Natural killer cell (primary cell): Measurements from ENCODE around the gene ATMIN. TPM values are rescaled to one million over a fixed set of nuclear protein-coding genes. Genes with fewer than 3 reads are reported as not detected.
A peak's percentile ranks its signal among the peaks of the same experiment; 100 is the strongest.

ENCODE experiments used
- ATAC-seq, 3 donors: fragments of 150-1000 bp in 2 of 3; fragments of 200-7000 bp in 1 of 3; cut with Tn5 transposase; 1 replicate in 1 of 3; 2 replicates in 2 of 3; pipeline ENCODE4 v1.10.0; 2021; ENCODE audit warnings: mild to moderate bottlenecking in 2 of 3, moderate library complexity in 2 of 3
- DNase-seq, 2 donors: peaks; one replicate each; pipeline versions ENCODE4 v3.0.0 to v3.0.0-alpha.2; 2013 to 2021; ENCODE audit warnings: mixed read lengths in 1 of 2
- H3K27ac ChIP-seq: one replicate; pipeline ENCODE4 v1.5.1; 2013; ENCODE audit warnings: mild to moderate bottlenecking, low read length
- H3K27me3 ChIP-seq: one replicate; pipeline ENCODE4 v1.6.1; 2013; ENCODE audit warnings: low read length; ENCODE audit not compliant: control insufficient read depth, insufficient read depth
- H3K36me3 ChIP-seq: one replicate; pipeline ENCODE4 v1.6.1; 2013; ENCODE audit warnings: low read length; ENCODE audit not compliant: control insufficient read depth, insufficient read depth
- H3K4me1 ChIP-seq: one replicate; pipeline ENCODE4 v1.6.1; 2013; ENCODE audit warnings: low read length; ENCODE audit not compliant: control insufficient read depth, insufficient read depth
- H3K4me3 ChIP-seq: one replicate; pipeline ENCODE4 v1.5.1; 2013; ENCODE audit warnings: low read length
- H3K9me3 ChIP-seq: one replicate; pipeline ENCODE4 v1.6.1; 2013; ENCODE audit warnings: low read length; ENCODE audit not compliant: control insufficient read depth, insufficient read depth
- H3K27ac Mint-ChIP-seq, 2 donors: one replicate each; pipeline ENCODE4 v1.8.0; 2022; ENCODE audit warnings: mild to moderate bottlenecking in 2 of 2, mixed read lengths in 2 of 2, moderate library complexity in 1 of 2
- H3K27me3 Mint-ChIP-seq, 2 donors: one replicate each; pipeline ENCODE4 v1.8.0; 2022; ENCODE audit warnings: low read depth in 2 of 2, mixed read lengths in 2 of 2
- H3K36me3 Mint-ChIP-seq: one replicate; pipeline ENCODE4 v1.8.0; 2022; ENCODE audit warnings: mixed read lengths
- H3K4me1 Mint-ChIP-seq, 2 donors: one replicate each; pipeline ENCODE4 v1.8.0; 2022; ENCODE audit warnings: mixed read lengths in 2 of 2
- H3K4me3 Mint-ChIP-seq: one replicate; pipeline ENCODE4 v1.8.0; 2022; ENCODE audit warnings: mild to moderate bottlenecking, moderate library complexity, mixed read lengths
- H3K9me3 Mint-ChIP-seq, 2 donors: one replicate each; pipeline ENCODE4 v1.8.0; 2022; ENCODE audit warnings: mixed read lengths in 2 of 2
- WGBS: methylation state at CpG from one replicate; pipeline ENCODE4 v1.1.7; 2013; ENCODE audit warnings: missing lambda C conversion rate; ENCODE audit not compliant: insufficient coverage; 5-methylcytosine and 5-hydroxymethylcytosine counted together
- intact Hi-C: fragments of 100-400 bp; cut with micrococcal nuclease; formaldehyde crosslinking; loops from one replicate; pipeline ENCODE4 v1.14.2; 2022
- total RNA-seq, 4 donors: library from RNA; stranded (reverse); fragments of 120-200 nt in 1 of 4; gene quantifications; one replicate each; pipeline versions ENCODE4 v1.2.3 to v1.2.4, GENCODE V29; 2013 to 2022
- TF ChIP-seq, protein P1 (sequence below): fragments of 200-600 bp; IDR thresholded peaks from one replicate; pipeline ENCODE4 v1.8.0; 2022; ENCODE audit warnings: antibody characterized with exemption

The ATMIN gene
- total RNA-seq, 3 donors from 2014 or later (not counting 1 experiment from before 2014, with no cell fraction given), result 35.3 to 51.8 (median 39.9) TPM

DNA sequence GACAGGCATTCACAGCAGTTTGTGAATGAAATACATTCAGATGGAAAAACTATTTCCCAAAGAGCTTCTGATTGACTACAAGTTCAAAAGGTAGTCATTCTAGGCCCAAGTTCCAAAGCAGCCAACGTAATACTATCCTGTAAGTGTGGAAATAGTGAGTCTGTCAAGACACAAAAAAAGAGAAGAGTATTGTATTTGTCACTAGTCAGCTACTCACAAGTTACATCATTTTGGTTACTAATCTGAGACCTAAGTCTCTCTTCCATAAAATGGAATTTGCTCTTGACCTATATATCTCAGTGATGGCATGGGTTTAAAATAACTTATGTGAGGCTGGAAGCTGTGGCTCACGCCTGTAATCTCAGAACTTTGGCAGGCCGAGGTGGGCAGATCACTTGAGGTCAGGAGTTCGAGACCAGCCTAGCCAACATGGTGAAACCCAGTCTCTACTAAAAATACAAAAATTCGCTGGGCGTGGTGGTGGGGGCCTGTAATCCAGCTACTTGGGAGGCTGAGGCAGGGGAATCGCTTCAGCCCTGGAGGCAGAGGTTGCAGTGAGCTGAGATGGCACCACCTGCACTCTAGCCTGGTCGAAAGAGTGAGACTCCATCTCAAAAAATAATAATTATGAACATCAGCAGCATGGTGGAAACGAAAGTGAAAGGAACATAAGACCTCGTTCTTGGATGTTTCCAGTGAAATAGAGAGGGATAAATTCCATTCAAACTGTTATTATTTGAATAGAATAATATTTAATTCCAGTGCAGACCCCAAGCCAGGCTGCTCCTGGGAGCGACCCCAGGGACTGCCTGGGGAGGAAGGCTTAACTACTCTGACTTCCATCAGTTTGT, 31.8 kb upstream of the ATMIN start:
- Histone ChIP-seq H3K27me3 (no peaks in the 10 kb centered on the region), H3K4me3 (peak overlapping the region; percentile 46), H3K36me3 (no peaks in the 10 kb centered on the region), H3K27ac (peak overlapping the region; percentile 76), H3K4me1 (peaks cover 32% of the 10 kb centered on the region), H3K9me3 (no peaks in the 10 kb centered on the region)
- TF ChIP-seq, protein P1, sequence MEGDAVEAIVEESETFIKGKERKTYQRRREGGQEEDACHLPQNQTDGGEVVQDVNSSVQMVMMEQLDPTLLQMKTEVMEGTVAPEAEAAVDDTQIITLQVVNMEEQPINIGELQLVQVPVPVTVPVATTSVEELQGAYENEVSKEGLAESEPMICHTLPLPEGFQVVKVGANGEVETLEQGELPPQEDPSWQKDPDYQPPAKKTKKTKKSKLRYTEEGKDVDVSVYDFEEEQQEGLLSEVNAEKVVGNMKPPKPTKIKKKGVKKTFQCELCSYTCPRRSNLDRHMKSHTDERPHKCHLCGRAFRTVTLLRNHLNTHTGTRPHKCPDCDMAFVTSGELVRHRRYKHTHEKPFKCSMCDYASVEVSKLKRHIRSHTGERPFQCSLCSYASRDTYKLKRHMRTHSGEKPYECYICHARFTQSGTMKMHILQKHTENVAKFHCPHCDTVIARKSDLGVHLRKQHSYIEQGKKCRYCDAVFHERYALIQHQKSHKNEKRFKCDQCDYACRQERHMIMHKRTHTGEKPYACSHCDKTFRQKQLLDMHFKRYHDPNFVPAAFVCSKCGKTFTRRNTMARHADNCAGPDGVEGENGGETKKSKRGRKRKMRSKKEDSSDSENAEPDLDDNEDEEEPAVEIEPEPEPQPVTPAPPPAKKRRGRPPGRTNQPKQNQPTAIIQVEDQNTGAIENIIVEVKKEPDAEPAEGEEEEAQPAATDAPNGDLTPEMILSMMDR, result no peak
- H3K4me1 Mint-ChIP-seq, result peaks cover 41 to 60% of the 10 kb centered on the region in 2 donors
- 63% methylated on average over 9 of the region's 11 CpGs for WGBS
- no peaks in the 10 kb centered on the region for H3K36me3 Mint-ChIP-seq
- H3K27me3 Mint-ChIP-seq, result no peaks in the 10 kb centered on the region
- no peak for ATAC-seq
- DNase-seq, result peak in 1 of 2 donors; percentile 51
- H3K4me3 Mint-ChIP-seq, result peak overlapping the region; percentile 90
- H3K9me3 Mint-ChIP-seq, result no peaks in the 10 kb centered on the region
- peak overlapping the region; percentile 81 to 99 for H3K27ac Mint-ChIP-seq
- intact Hi-C loops, result loop anchor here (1.0 kb wide), 1 partner anchor 31 kb away; the partner anchor contains the start of gene ATMIN

DNA sequence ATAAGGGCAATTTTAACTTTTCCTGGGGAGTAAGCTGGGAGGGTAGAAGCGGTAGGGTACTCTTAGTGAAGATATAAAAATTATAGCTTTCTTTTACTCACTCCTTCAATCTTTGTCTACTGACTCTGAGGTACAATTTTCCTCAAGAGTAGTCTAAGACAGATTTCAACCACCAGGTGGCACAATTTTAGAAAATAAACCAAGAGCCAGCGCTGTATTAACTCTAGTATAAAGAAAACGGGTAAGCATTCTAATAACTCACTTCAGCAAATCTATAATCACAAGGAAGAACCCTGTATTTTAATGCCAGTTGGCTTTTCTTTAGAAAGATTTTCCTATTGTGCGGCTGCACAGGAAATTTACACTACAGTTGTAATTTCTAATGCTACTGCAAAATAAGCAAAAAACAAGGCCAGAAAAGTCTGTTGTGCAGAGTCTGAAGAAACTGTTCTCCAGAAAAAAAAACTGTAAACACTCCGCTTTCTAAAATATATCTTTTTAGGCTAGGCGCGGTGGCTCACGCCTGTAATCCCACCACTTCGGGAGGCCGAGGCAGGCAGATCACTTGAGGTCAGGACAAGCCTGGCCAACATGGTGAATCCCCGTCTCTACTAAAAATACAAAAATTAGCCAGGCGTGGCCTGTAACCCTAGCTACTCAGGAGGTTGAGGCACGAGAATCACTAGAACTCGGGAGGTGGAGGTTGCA, 30.8 kb upstream of the ATMIN start:
- no peaks in the 10 kb centered on the region for H3K27me3 Mint-ChIP-seq
- no peaks in the 10 kb centered on the region for H3K27me3 ChIP-seq
- H3K4me1 ChIP-seq, result peaks cover 32% of the 10 kb centered on the region
- ATAC-seq (no peak), DNase-seq (peak in 1 of 2 donors; percentile 81)
- H3K9me3 ChIP-seq, result no peaks in the 10 kb centered on the region
- 67% methylated on average over 12 of the region's 14 CpGs for WGBS
- H3K36me3 ChIP-seq, result no peaks in the 10 kb centered on the region
- H3K4me1 Mint-ChIP-seq, result peaks cover 35 to 50% of the 10 kb centered on the region in 2 donors
- H3K27ac ChIP-seq, result peak overlapping the region; percentile 76
- intact Hi-C loops, result loop anchor here (1.0 to 5.0 kb wide), 2 partner anchors 31 to 93 kb away; partner anchors contain the start of genes ATMIN and GCSH
- no peaks in the 10 kb centered on the region for H3K36me3 Mint-ChIP-seq
- H3K27ac Mint-ChIP-seq, result peak overlapping the region; percentile 81 to 99
- H3K4me3 ChIP-seq, result peak overlapping the region; percentile 46
- H3K9me3 Mint-ChIP-seq, result no peaks in the 10 kb centered on the region
- H3K4me3 Mint-ChIP-seq, result peak overlapping the region; percentile 90
- TF ChIP-seq, protein P1, result peak; percentile 91

DNA sequence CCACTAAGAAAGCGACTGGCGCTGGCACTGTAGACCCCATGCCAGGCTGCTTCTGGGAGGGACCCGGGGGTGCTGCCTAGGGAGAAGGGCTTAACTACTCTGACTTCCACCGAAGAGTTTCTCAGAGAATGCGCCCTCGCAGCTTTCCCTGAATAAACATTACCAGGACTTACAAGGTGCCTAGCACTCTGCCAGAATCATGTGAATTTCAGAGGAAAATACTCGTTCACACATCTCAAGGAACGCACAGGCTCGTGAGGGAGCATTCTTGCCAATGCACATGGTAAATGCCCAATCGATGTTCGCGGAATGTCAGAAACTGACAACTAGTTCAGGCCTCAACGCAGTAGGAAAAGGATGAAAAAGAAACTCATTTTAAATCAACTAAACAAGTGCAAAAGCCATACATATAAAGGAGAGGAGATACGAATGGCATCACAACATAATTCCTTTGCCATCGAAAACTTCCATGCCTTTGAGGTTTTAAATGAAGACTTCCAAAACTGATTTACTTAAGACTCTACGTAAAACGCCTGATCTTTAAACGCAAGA, 30.0 kb upstream of the ATMIN start:
- intact Hi-C loops, result loop anchor here (5.0 kb wide), 1 partner anchor 92 kb away; the partner anchor contains the start of gene GCSH
- H3K4me3 Mint-ChIP-seq, result peak overlapping the region; percentile 99
- Histone ChIP-seq H3K27me3 (no peaks in the 10 kb centered on the region), H3K4me3 (peak overlapping the region; percentile 74), H3K9me3 (no peaks in the 10 kb centered on the region), H3K36me3 (no peaks in the 10 kb centered on the region), H3K27ac (peak overlapping the region; percentile 99), H3K4me1 (peaks cover 32% of the 10 kb centered on the region)
- H3K27ac Mint-ChIP-seq, result peak overlapping the region; percentile 97 to 99
- no peak for ATAC-seq
- H3K36me3 Mint-ChIP-seq, result no peaks in the 10 kb centered on the region
- WGBS, result 44% methylated on average over 16 of the region's 18 CpGs
- no peaks in the 10 kb centered on the region for H3K27me3 Mint-ChIP-seq
- TF ChIP-seq, protein P1, result no peak
- peaks cover 35 to 45% of the 10 kb centered on the region in 2 donors for H3K4me1 Mint-ChIP-seq
- no peaks in the 10 kb centered on the region for H3K9me3 Mint-ChIP-seq
- peak in 1 of 2 donors; percentile 31 for DNase-seq
